ENCODE data around the gene BCL6. TPM values are rescaled to one million over a fixed set of nuclear protein-coding genes. Genes with fewer than 3 reads are reported as not detected.

The BCL6 gene
- polyA plus RNA-seq, 1 experiment, result 12.8 TPM

DNA sequence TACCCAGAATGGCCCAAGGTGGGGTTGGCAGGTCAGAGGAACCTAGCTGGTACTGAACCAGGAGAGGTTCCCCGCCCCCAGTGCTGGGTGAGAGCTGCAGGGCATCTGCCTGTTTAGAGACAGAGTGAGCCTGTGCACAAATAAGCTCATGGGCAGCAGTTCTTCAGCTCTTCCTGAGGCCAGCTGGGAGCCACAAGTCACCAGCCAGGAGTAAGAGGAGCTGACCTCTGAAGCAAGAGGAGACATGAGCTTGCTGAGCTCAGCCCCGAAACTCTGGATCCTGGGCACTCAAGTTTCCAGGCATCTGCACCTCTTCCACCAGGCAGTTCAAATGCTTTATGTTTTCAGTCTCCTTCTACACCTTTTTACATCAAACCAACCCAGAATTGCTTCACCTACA lies 45.0 kb downstream of the BCL6 start:
- ChIA-PET POLR2A (no interaction called here), CTCF (interaction anchor here (1.8 to 6.7 kb wide), 3 partner anchors 15 to 381 kb away, joined by 7 to 48 read pairs (median 39); no protein-coding TSS in a partner anchor)
- no peaks in the 10 kb centered on the region for H3K9me3 ChIP-seq (ENCODE audit: control insufficient read depth, insufficient read depth, low read length)
- TF ChIP-seq, protein P1, sequence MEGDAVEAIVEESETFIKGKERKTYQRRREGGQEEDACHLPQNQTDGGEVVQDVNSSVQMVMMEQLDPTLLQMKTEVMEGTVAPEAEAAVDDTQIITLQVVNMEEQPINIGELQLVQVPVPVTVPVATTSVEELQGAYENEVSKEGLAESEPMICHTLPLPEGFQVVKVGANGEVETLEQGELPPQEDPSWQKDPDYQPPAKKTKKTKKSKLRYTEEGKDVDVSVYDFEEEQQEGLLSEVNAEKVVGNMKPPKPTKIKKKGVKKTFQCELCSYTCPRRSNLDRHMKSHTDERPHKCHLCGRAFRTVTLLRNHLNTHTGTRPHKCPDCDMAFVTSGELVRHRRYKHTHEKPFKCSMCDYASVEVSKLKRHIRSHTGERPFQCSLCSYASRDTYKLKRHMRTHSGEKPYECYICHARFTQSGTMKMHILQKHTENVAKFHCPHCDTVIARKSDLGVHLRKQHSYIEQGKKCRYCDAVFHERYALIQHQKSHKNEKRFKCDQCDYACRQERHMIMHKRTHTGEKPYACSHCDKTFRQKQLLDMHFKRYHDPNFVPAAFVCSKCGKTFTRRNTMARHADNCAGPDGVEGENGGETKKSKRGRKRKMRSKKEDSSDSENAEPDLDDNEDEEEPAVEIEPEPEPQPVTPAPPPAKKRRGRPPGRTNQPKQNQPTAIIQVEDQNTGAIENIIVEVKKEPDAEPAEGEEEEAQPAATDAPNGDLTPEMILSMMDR (IDR thresholded peaks at IDR 0.05; ENCODE audit: low read depth, low read length), result no peak
- H3K4me3 ChIP-seq (ENCODE audit: low read depth, low read length), result no peak overlapping the region
- no peak overlapping the region for H3K27ac ChIP-seq (ENCODE audit: low read depth, low read length)
- peaks cover 17% of the 10 kb centered on the region for H3K27me3 ChIP-seq (ENCODE audit: control insufficient read depth, insufficient read depth, low read length)
- DNase-seq (ENCODE audit: low read depth, low spot score), result no peak

DNA sequence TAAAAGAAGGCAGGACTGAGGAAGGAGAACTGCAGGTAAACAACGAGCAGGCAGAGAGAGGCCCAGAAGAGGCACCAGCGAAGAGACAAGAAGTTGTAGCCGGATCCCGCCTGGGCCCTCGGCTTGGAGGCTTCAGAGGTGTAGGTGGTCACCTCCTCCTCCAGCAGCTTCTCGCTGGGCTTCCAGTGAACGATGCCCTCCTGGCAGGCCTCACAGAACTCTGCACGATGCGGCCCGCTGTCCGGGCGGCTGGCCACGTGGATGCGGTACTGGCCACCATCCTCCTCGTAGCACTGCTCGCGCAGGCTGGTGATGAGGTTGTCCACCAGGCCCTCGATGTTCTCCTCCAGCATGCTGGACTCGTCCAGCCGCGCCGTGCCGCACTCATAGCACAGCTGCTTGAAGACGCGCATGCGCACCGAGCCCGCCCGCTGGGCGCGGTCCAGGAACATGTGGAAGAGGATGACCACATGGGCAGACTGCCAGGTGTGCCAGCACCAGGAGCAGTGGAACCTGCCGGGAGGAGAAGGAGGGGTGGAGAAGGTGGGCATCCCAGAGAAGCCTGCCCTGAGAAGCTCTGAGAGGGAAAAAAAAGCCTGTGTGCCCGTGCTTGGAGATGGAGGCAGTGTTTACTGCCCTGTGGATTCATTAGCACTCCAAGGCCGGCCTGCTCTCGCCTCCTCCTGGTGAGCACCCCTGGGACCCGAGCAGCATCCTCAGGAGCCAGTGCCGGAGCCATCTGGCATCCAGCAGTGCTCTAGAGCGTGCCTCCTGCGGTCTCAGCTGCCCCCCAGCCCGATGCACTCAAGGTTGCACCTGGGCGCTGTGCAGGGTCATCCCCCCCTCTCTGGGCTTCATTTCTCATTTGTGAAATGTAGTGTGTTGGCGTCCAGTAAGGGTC lies 46.5 kb downstream of the BCL6 start:
- TF ChIP-seq, protein P1 (IDR thresholded peaks at IDR 0.05; ENCODE audit: low read depth, low read length), result no peak
- Histone ChIP-seq H3K4me3 (ENCODE audit: low read depth, low read length) (no peak overlapping the region), H3K27me3 (ENCODE audit: control insufficient read depth, insufficient read depth, low read length) (peaks cover 25% of the 10 kb centered on the region), H3K9me3 (ENCODE audit: control insufficient read depth, insufficient read depth, low read length) (no peaks in the 10 kb centered on the region), H3K27ac (ENCODE audit: low read depth, low read length) (no peak overlapping the region)
- CTCF ChIA-PET, result interaction anchor here (1.0 kb wide), 1 partner anchor 20 kb away, joined by 3 read pairs; no protein-coding TSS in a partner anchor
- POLR2A ChIA-PET, result no interaction called here
- DNase-seq (ENCODE audit: low read depth, low spot score), result no peak

DNA sequence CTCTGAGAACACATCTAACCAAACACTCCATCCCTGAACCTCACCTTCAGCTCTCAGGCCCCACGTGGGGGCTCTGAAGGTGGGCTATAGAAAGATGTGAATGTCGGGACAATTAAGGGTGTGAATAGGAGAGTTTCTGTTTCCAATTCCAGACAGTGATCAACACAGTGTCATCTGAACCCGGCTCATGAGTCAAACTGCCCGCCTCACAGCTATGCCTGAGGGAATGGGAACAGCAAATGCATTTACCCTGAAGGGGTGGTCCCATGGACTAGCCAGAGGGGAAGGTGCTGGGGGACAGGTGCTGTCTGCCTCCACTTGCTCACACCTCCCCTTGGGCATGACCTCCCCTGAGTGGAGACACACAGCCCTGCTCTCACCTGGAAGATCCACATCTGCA lies 49.2 kb downstream of the BCL6 start:
- Histone ChIP-seq H3K27ac (ENCODE audit: low read depth, low read length) (no peak overlapping the region), H3K27me3 (ENCODE audit: control insufficient read depth, insufficient read depth, low read length) (peaks cover 25% of the 10 kb centered on the region), H3K4me3 (ENCODE audit: low read depth, low read length) (no peak overlapping the region), H3K9me3 (ENCODE audit: control insufficient read depth, insufficient read depth, low read length) (no peaks in the 10 kb centered on the region)
- ChIA-PET POLR2A (no interaction called here), CTCF (interaction anchor here (1.5 to 1.7 kb wide), 2 partner anchors 17 to 19 kb away, joined by 5 read pairs; no protein-coding TSS in a partner anchor)
- TF ChIP-seq, protein P1 (IDR thresholded peaks at IDR 0.05; ENCODE audit: low read depth, low read length), result no peak
- DNase-seq (ENCODE audit: low read depth, low spot score), result no peak

DNA sequence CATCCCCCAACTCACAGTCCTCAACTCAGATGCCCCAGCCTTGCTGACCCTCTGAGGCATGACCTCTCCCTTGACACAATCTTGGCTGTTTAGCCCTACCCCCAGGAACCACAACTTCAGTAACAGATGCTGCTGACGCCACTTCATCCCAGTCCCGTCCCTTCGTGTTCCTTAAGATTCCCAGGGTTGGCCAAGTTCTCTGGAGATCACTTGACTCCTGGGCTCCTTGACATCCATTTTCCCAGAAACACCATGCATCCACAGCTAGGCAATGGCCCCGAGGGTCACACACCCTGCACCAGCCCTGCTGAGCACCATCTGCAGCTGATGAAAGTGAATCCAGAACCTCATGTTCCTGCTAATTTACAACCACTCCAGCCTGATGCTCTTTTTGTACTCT lies 49.8 kb downstream of the BCL6 start:
- TF ChIP-seq, protein P1 (IDR thresholded peaks at IDR 0.05; ENCODE audit: low read depth, low read length), result no peak
- Histone ChIP-seq H3K9me3 (ENCODE audit: control insufficient read depth, insufficient read depth, low read length) (no peaks in the 10 kb centered on the region), H3K4me3 (ENCODE audit: low read depth, low read length) (no peak overlapping the region; the same call in 1 of the 2 replicates), H3K27ac (ENCODE audit: low read depth, low read length) (no peak overlapping the region), H3K27me3 (ENCODE audit: control insufficient read depth, insufficient read depth, low read length) (peaks cover 25% of the 10 kb centered on the region)
- no peak for DNase-seq (ENCODE audit: low read depth, low spot score)
- ChIA-PET CTCF (interaction anchor here (1.5 to 1.7 kb wide), 2 partner anchors 16 to 19 kb away, joined by 5 read pairs; no protein-coding TSS in a partner anchor), POLR2A (interaction anchor here (0.5 kb wide), 1 partner anchor 1593 kb away, joined by 6 read pairs; no protein-coding TSS in a partner anchor)

DNA sequence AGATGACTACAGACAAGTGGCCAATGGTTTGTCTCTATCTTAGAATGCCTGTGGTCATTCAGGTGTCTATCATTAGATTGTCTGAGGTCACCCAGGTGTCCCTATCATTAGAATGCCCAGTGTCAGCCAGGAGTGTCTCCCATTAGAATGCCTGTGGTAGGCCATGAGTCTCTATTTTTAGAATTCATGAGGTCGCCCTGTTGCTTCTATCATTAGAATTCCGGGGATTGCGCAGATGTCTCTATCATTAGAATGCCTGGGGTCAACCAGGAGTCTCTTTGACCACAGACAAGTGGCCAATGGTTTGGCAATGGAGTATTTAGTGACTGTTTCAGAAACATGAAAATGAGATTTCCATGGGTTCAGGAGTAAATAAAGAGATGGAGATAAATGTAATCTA lies 50.5 kb downstream of the BCL6 start:
- H3K9me3 ChIP-seq (ENCODE audit: control insufficient read depth, insufficient read depth, low read length), result no peaks in the 10 kb centered on the region
- no peak overlapping the region for H3K4me3 ChIP-seq (ENCODE audit: low read depth, low read length)
- POLR2A ChIA-PET, result no interaction called here
- CTCF ChIA-PET, result interaction anchor here (1.7 to 3.2 kb wide), 2 partner anchors 15 to 20 kb away, joined by 5 to 28 read pairs; no protein-coding TSS in a partner anchor
- TF ChIP-seq, protein P1 (IDR thresholded peaks at IDR 0.05; ENCODE audit: low read depth, low read length), result no peak
- peaks cover 22% of the 10 kb centered on the region for H3K27me3 ChIP-seq (ENCODE audit: control insufficient read depth, insufficient read depth, low read length)
- no peak for DNase-seq (ENCODE audit: low read depth, low spot score)
- H3K27ac ChIP-seq (ENCODE audit: low read depth, low read length), result no peak overlapping the region

Measured in AG04450 (cell line).